Spleen (tissue), 7 donors: Measurements from ENCODE around the gene DEAF1.

ENCODE experiments used
- CTCF ChIP-seq, 11 experiments: fragments of 200-600 bp in 7 of 11; fragments of 450-650 bp in 4 of 11; sonication (generic) in 4 of 11; IDR thresholded peaks in 8 of 11; conservative IDR thresholded peaks in 3 of 11; 1 replicate in 7 of 11; 2 replicates in 4 of 11; pipeline versions ENCODE4 v1.4.0 to v1.8.0; 2016 to 2021; ENCODE audit warnings: antibody characterized with exemption in 11 of 11, inconsistent platforms in 4 of 11, mild to moderate bottlenecking in 1 of 11
- POLR2A ChIP-seq, 3 donors: fragments of 450-650 bp; IDR thresholded peaks; one replicate each; pipeline ENCODE4 v1.5.1; 2017; ENCODE audit warnings: antibody characterized with exemption in 3 of 3, mild to moderate bottlenecking in 1 of 3
- POLR2AphosphoS5 ChIP-seq, 3 donors: sonication (generic); formaldehyde crosslinking; IDR thresholded peaks; one replicate each; pipeline ENCODE4 v1.5.1; 2017; ENCODE audit warnings: antibody characterized with exemption in 3 of 3
- donor health status: DM: no; HTN: no; CAD: no; lungs with moderate emphysema.
- donor health status: DM: no; HTN: no; CAD: no.
- donor health status: DM: no; HTN: no; CAD: no.

- TF ChIP-seq CTCF (IDR thresholded peaks at IDR 0.05 in 8 of 11, conservative IDR thresholded peaks at IDR 0.05 in 3 of 11): no peak
- no peak for TF ChIP-seq POLR2AphosphoS5 (IDR thresholded peaks at IDR 0.05)
- TF ChIP-seq POLR2A (IDR thresholded peaks at IDR 0.05): no peak
Observed at GRCh38 chr11:720642-721246, 25.7 kb upstream of the DEAF1 start.
